HEK293T (cell line): Measurements from ENCODE around the gene CLHC1.

Source experiments
- BHLHE40 ChIP-seq: fragments of 450-650 bp; IDR thresholded peaks from 2 replicates; pipeline ENCODE4 v1.6.1; 2016; ENCODE audit warnings: mild to moderate bottlenecking, moderate library complexity, borderline replicate concordance
- FOXA1 ChIP-seq: fragments of 450-650 bp; IDR thresholded peaks from 2 replicates; pipeline ENCODE4 v1.6.1; 2016; ENCODE audit warnings: mild to moderate bottlenecking
- FOXM1 ChIP-seq: fragments of 450-650 bp; IDR thresholded peaks from 2 replicates; pipeline ENCODE4 v1.6.1; 2017; ENCODE audit warnings: mild to moderate bottlenecking, borderline replicate concordance
- HDGF ChIP-seq: fragments of 450-650 bp; IDR thresholded peaks from 2 replicates; pipeline ENCODE4 v1.6.1; 2017; ENCODE audit warnings: antibody characterized with exemption, borderline replicate concordance
- LEF1 ChIP-seq: fragments of 450-650 bp; IDR thresholded peaks from 2 replicates; pipeline ENCODE4 v1.6.1; 2017; ENCODE audit warnings: mild to moderate bottlenecking, borderline replicate concordance
- SP1 ChIP-seq: fragments of 450-650 bp; IDR thresholded peaks from 2 replicates; pipeline ENCODE4 v1.6.1; 2017
- ZNF384 ChIP-seq: fragments of 450-650 bp; IDR thresholded peaks from 2 replicates; pipeline ENCODE4 v1.6.1; 2016

DNA sequence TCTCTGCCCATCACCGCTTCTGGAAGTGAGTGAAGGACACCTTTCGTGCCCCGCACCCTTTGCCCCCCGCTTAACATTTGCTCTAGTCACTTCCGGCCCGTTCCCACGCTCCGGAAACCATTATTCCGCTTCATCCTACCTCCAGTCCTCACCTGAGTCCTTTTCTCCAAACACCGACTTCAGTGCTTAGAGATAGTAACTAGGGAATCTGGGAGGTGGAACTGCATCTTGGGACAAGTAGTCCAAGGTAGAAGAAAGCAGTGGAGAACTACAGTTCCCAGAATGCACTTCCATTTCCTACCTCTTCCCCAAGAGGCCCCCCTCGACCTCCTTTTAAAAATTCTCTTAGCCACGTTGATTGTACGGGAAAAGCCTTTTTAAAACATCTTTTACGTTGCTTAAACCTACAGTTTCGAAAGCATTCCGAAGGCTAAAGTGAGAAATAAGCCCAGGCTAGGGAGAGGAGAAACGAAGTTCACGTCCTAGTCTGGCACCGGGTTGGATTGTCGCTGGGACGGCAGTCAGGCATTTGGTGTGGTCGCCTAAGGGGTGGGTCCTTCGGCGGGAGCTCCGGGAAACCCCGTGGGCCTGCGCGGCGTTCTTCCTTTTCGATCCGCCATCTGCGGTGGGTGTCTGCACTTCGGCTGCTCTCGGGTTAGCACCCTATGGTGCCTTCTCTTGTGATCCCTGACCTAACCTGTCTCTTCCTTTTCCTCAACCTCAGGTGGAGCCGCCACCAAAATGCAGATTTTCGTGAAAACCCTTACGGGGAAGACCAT lies at the start of gene CLHC1, which contains the start of gene RPS27A:
- TF ChIP-seq HDGF (no peak), BHLHE40 (no peak), ZNF384 (no peak), FOXM1 (no peak), FOXA1 (no peak), SP1 (no peak), LEF1 (no peak)
